GM19193 (cell line): ENCODE data around the gene TSGA10.

Source experiments
- POLR2A ChIP-seq: IDR thresholded peaks from 4 replicates; pipeline ENCODE4 v1.6.1; 2011; ENCODE audit not compliant: insufficient read depth, insufficient read length; ENCODE audit errors: extremely low read depth

Gene TSGA10

DNA sequence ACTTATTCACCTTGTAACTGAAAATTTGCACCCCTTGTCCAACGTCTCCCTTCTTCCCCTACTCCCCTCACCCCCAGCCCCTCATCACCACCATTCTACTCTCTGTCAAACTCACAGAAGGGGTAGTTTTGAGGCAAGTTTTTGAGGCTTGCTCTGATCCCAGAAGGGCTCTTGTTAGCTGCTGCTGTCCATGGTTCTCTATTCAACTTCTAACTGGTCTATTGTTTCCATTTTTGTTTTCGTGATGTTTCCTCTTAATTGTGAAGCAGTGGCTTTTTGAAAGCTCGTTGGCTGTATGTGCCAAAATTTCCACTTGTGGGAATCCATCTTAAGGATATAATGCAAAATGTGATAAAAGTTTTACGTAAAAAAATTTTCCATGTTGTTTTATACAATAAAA is 126.2 kb downstream of the TSGA10 start:
- no peak for TF ChIP-seq POLR2A

DNA sequence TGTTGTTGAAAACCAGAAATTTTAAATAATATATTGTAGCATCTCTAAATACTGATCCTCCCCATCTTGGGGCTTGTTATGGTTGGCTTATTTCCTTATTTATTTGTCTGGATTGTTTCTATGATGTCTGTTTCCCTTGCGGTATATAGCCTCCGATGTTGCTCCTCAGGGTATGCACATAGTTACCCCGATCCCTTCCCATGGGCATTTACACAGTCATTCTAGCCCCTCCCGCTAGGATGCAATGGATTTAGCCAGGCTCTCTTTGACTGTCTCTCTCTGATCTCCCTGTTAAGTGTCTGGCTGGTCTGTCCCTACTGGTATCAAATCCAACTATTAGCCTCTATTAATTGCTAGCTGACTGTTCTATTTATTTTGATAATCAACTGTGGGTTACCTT is 126.9 kb downstream of the TSGA10 start:
- TF ChIP-seq POLR2A, result no peak

DNA sequence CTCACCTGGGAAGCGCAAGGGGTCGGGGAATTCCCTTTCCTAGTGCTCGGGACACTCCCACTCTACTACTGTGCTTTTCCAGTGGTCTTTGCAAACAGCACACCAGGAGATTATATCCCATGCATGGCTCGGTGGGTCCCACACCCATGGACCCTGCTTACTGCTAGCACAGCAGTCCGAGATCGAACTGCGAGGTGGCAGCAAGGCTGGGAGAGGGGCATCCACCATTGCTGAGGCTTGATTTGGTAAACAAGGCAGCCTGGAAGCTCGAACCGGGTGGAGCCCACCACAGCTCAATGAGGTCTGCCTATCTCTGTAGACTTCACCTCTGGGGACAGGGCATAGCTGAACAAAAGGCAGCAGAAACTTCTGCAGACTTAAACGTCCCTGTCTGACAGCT is 154.0 kb downstream of the TSGA10 start:
- TF ChIP-seq POLR2A, result no peak

DNA sequence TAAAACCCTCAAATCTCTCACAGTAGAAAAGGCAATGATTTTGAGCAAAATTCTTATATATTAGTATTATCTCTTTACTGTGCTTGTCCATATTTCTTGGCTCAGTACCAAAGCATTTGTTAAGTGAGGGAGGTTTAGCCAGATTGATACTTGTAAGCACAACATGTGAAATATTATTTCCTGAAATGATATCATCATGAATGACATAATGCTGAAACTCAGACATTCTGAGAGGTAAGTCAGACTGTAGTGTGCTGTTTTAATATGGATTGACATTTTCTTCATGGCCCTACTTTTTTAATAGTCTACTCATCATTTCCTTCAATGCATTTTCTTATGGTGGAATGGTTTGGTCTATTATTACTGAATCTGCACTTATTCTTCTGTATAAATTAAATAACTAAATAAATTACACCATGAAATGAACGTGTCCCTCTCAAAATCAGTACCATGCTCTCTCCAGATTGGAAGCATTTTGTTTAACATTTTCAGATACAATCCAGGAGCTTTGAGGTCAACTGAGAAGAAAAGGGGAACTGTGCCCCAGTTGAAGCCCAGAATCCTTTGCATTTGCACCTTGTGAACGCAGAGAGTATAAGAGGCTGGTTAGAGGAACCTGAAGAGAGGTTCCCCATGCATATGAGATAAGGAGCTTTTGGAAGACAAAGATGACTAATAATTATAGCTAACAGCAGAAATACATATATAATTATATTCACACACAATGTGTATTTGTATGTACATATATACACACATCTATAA is 168.7 kb downstream of the TSGA10 start:
- TF ChIP-seq POLR2A, result no peak

DNA sequence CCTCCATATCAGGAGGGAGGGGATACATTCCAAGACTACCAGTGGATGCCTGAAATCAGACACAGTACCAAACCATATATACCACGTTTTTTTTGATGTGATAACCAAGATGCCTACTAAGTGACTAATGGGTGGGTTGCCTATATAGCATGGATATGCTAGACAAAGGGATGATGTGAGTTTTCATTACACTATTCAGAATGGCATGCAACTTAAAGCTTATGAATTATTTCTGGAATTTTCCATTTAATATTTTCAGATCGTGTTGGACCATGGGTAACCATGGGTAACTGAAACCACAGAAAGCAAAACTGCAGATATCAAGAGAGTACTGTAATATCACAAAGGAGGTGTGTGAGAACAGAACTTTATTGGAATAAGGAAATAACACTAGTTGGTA is 179.1 kb downstream of the TSGA10 start:
- TF ChIP-seq POLR2A, result no peak

DNA sequence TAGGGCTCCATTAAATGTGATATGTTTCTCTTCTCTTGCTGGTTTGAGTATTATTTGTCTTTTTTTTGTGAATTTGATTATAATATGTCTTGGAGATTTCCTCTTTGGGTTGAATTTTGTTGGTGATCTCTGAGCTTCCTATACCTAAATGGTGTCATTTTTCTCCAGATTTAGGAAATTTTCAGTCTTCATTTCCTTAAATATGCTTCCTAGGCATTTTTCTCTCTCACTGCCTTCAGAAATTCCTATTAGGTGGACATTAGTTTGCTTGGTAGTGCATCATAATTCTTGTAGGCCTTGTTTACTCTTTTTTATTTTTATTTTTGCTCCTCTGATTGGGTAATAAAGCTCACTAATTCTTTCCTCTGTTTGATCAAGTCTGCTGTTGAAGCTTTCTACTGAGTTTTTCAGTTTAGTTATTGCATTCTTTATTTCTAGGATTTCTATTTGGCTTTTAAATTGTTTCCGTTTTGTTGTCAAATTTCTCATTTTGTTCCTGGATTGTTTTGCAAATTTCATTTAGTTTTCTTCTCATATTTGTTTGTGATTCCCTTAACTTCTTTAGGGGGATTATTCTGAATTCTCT is 182.1 kb downstream of the TSGA10 start:
- no peak for TF ChIP-seq POLR2A

DNA sequence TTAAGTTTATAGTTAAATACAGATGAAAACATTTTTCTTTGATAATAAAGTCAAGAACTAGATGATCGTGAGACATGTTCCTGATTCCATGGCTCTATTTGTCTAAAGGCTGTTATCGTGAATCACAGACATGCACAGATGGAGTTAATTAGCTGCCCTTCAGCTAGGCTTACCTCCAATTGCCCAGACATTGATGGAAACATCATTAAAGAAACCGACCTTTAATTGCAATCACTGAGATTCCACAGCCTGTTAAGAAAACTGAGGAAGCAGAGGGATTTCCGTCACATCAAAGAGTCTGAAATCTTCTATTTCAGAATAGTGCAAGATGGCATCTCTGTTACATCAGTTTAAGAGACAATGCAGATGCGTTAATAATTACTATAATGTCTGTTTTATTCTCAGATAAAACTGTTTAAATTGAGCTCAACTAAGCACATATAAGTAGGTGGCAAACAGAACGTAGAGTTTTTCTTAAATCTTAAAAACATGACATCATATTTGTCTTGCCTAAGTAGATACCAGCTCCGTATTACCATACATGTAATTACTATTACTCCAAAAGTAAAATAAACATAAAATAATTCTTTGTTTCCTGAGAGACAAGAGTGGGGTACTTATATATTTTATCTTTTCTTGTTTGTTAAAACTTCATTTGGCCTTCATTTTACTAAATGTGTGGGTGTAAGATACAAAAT is 194.8 kb downstream of the TSGA10 start:
- no peak for TF ChIP-seq POLR2A

DNA sequence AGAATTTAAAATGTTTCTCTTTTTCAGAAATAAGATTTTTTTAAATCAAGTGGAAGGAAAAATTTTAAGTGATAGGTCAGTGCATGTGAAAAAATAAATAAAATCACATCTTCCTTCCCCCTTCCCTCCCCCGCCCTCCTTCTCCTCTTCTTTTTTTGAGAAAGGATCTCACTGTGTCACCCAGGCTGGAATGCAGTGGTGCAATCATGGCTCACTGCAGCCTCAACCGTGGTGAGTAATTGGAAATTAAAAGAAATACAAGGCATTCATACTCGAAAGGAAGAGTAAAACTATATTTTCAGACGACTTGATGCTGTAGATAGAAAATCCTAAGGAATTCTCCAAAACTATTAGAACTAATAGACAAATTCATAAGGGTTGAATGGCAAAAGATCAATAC is 201.8 kb downstream of the TSGA10 start:
- TF ChIP-seq POLR2A, result no peak

DNA sequence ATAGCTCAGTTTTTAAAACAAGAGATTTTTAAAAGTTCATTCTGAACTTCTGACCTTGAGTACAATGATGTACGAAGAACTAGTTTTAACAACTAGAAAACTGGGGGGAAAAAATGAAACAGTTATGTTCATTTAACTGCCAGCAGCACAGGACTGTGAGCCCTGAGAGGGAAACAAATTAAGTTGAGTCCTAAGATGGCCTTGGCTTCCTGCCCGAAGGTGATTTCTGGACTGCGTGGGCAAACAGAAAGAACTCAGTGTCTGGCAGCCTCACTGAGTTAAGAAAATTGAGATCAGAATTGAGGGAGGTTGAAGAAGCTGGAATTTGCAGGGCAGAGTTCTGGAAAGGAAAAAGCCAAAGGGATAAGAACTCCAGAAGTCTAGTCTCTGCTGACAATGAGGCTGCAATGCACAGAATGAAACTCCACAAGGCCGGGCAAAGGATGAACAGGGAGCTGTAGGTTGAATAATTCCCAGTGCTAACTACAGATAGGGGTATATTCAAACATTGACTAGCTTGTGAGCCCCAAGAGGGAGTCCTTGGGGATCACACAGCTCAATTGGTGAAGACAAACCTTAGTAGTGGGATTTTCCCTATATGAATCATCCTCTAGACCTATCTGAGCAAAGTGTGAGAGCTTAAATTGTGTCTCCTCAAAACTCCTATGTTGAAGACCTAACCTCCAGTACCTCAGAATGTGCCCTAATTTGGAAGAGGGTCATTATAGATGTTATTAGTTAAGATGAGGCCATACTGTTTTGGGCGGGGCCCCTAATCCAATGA is 205.6 kb downstream of the TSGA10 start:
- TF ChIP-seq POLR2A, result no peak

DNA sequence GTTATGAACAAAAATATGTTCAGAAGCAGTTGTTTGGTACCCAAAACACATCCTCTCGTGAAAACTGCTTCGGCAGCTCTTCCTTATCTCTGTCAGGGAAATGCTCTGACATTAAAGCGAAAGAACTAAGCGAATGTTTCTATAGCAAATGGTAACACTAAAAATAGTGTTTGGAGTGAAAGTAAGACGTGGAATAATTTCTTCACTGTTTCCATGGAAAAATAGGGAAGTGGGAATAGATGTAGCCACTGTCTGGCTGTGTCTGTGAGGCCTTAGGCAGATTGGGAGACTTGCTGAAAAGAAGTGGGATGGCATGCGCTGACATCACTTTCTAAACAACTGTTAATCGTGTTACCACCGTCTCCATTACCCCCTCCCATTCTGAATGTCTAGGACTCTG is 207.2 kb downstream of the TSGA10 start:
- TF ChIP-seq POLR2A, result no peak
